ENCODE data around the gene TGFBR3.

- TF ChIP-seq POLR2AphosphoS5 (IDR thresholded peaks at IDR 0.05) (no peak), CTCF (IDR thresholded peaks at IDR 0.05) (no peak), POLR2A (IDR thresholded peaks at IDR 0.05) (no peak), EP300 (IDR thresholded peaks at IDR 0.05; ENCODE audit: low read depth) (no peak)
Measured at GRCh38 chr1:91731815-91732214, 154.1 kb downstream of the TGFBR3 start.
